ENCODE results near the gene ELK3.

- TF ChIP-seq CTCF (IDR thresholded peaks at IDR 0.05) (no peak), POLR2AphosphoS5 (IDR thresholded peaks at IDR 0.05) (no peak), EP300 (IDR thresholded peaks at IDR 0.05) (no peak), POLR2A (IDR thresholded peaks at IDR 0.05) (no peak)
Measured at GRCh38 chr12:96301732-96302131, 107.6 kb downstream of the ELK3 start.

All from stomach (tissue), 4 donors.